ENCODE measurements around the gene ST7L. TPM values are rescaled to one million over a fixed set of nuclear protein-coding genes. Genes with fewer than 3 reads are reported as not detected.
A peak's percentile ranks its signal among the peaks of the same experiment; 100 is the strongest.

ST7L gene
- total and polyA plus RNA-seq, 9 of the 15 experiments (the other 6 are each of a cell fraction or from before 2014, with no cell fraction given), result 9.0 to 32.5 (median 26.6) TPM

- TF ChIP-seq ZBTB40 (IDR thresholded peaks at IDR 0.05) (peak; percentile 77), ZBTB40 (CRISPR knock-in tag; IDR thresholded peaks at IDR 0.05) (no peak), HCFC1 (IDR thresholded peaks at IDR 0.05; ENCODE audit: low read depth, low read length) (peak; percentile 68), MXI1 (IDR thresholded peaks at IDR 0.05; ENCODE audit: low read depth, low read length) (no peak), DEAF1 (CRISPR knock-in tag; IDR thresholded peaks at IDR 0.05) (no peak; the same call in 1 of the 2 replicates), TGIF2 (CRISPR knock-in tag; IDR thresholded peaks at IDR 0.05) (no peak), KDM5B (IDR thresholded peaks at IDR 0.05; ENCODE audit: insufficient replicate concordance, low read depth, low read length) (peak; percentile 91), ZNF444 (CRISPR knock-in tag; IDR thresholded peaks at IDR 0.05) (no peak), ZNF212 (CRISPR knock-in tag; IDR thresholded peaks at IDR 0.05) (no peak), JUN (IDR thresholded peaks at IDR 0.05; ENCODE audit: borderline replicate concordance, low read depth, low read length) (peak; percentile 74; the same call in 1 of the 2 replicates), JUN (CRISPR knock-in tag; IDR thresholded peaks at IDR 0.05; ENCODE audit: borderline replicate concordance) (peak; percentile 40; the same call in 1 of the 2 replicates), HNRNPLL (IDR thresholded peaks at IDR 0.05; ENCODE audit: low read depth, low read length, poor library complexity, severe bottlenecking) (peak; percentile 63), SIRT6 (IDR thresholded peaks at IDR 0.05; ENCODE audit: low read depth, low read length) (no peak), EWSR1 (IDR thresholded peaks at IDR 0.05; ENCODE audit: borderline replicate concordance, low read depth, partially characterized antibody) (no peak)
Observed at GRCh38 chr1:112619518-112620376, 806 bp upstream of the ST7L start, which contains the start of gene CAPZA1 (continued).

All from K562 (cell line).